GM23338 (cell line): ENCODE data around the gene C8A. TPM values are rescaled to one million over a fixed set of nuclear protein-coding genes. Genes with fewer than 3 reads are reported as not detected.

Experiments used
- ATAC-seq: fragments of 200-7000 bp; cut with Tn5 transposase; 3 replicates; pipeline ENCODE4 v1.9.1; 2020
- DNase-seq: peaks from one replicate; pipeline ENCODE4 v3.0.0-alpha.2; 2015; ENCODE audit warnings: low spot score
- H2AFZ ChIP-seq: fragments of 200-600 bp; sonication (generic); 2 replicates; pipeline ENCODE4 v1.8.0; 2016; ENCODE audit warnings: antibody characterized with exemption, mild to moderate bottlenecking, moderate library complexity
- H3F3A ChIP-seq: fragments of 200-600 bp; sonication (generic); replicated peaks from 2 replicates; pipeline ENCODE4 v1.8.0; 2017; ENCODE audit warnings: antibody characterized with exemption, mixed run types, low read depth
- H3K27ac ChIP-seq: fragments of 200-600 bp; sonication (generic); 2 replicates; pipeline ENCODE4 v1.6.1; 2016; ENCODE audit warnings: low read depth
- H3K27me3 ChIP-seq: fragments of 200-600 bp; sonication (generic); 2 replicates; pipeline ENCODE4 v1.8.0; 2016; ENCODE audit warnings: mild to moderate bottlenecking, mixed run types, moderate library complexity; ENCODE audit not compliant: insufficient read depth
- H3K36me3 ChIP-seq: fragments of 200-600 bp; sonication (generic); 2 replicates; pipeline ENCODE4 v1.8.0; 2016; ENCODE audit warnings: mild to moderate bottlenecking; ENCODE audit not compliant: insufficient read depth
- H3K4me1 ChIP-seq: fragments of 200-600 bp; sonication (generic); 2 replicates; pipeline ENCODE4 v1.8.0; 2016; ENCODE audit warnings: mild to moderate bottlenecking, moderate library complexity; ENCODE audit not compliant: insufficient read depth
- H3K4me2 ChIP-seq: fragments of 200-600 bp; sonication (generic); 2 replicates; pipeline ENCODE4 v1.7.1; 2017; ENCODE audit warnings: mixed run types
- H3K4me3 ChIP-seq: fragments of 200-600 bp; sonication (generic); 2 replicates; pipeline ENCODE4 v1.6.1; 2016; ENCODE audit warnings: mixed run types
- H3K79me2 ChIP-seq: fragments of 200-600 bp; sonication (generic); replicated peaks from 2 replicates; pipeline ENCODE4 v1.8.0; 2017; ENCODE audit warnings: mild to moderate bottlenecking; ENCODE audit not compliant: insufficient read depth
- H3K9me2 ChIP-seq: fragments of 200-600 bp; sonication (generic); 2 replicates; pipeline ENCODE4 v1.8.0; 2017; ENCODE audit not compliant: insufficient read depth
- H4K20me1 ChIP-seq: fragments of 200-600 bp; sonication (generic); replicated peaks from 2 replicates; pipeline ENCODE4 v1.8.0; 2017; ENCODE audit warnings: mild to moderate bottlenecking; ENCODE audit not compliant: insufficient read depth
- H3K27ac Mint-ChIP-seq: 2 replicates; pipeline ENCODE4 v1.8.0; 2020; ENCODE audit warnings: inconsistent platforms, mild to moderate bottlenecking, moderate library complexity, mixed read lengths
- H3K27me3 Mint-ChIP-seq: 3 replicates; pipeline ENCODE4 v1.8.0; 2022; ENCODE audit warnings: low read depth, mild to moderate bottlenecking, moderate library complexity, mixed read lengths, inconsistent platforms; ENCODE audit not compliant: insufficient read depth, poor library complexity
- H3K36me3 Mint-ChIP-seq: 3 replicates; pipeline ENCODE4 v1.8.0; 2021; ENCODE audit warnings: low read depth, mild to moderate bottlenecking, inconsistent platforms, moderate library complexity, mixed read lengths
- H3K4me1 Mint-ChIP-seq: 3 replicates; pipeline ENCODE4 v1.8.0; 2020; ENCODE audit warnings: mild to moderate bottlenecking, inconsistent platforms, mixed read lengths
- H3K4me3 Mint-ChIP-seq: 3 replicates; pipeline ENCODE4 v1.8.0; 2021; ENCODE audit warnings: moderate library complexity, mild to moderate bottlenecking, inconsistent platforms, mixed read lengths
- H3K9me3 Mint-ChIP-seq: 3 replicates; pipeline ENCODE4 v1.8.0; 2020; ENCODE audit warnings: moderate library complexity, mild to moderate bottlenecking, inconsistent platforms, mixed read lengths
- CREB1 ChIP-seq: fragments of 250-450 bp; sonication (Bioruptor Pico); IDR thresholded peaks from 2 replicates; pipeline ENCODE4 v1.5.0; 2020; ENCODE audit warnings: low read depth, mild to moderate bottlenecking, moderate library complexity
- EZH2 ChIP-seq: fragments of 200-600 bp; sonication (generic); IDR thresholded peaks from one replicate; pipeline ENCODE4 v1.8.0; 2017; ENCODE audit warnings: antibody characterized with exemption, mild to moderate bottlenecking, low read depth; ENCODE audit not compliant: unreplicated experiment
- EZH2phosphoT487 ChIP-seq: fragments of 200-600 bp; sonication (generic); IDR thresholded peaks from one replicate; pipeline ENCODE4 v1.8.1; 2018; ENCODE audit warnings: antibody characterized with exemption; ENCODE audit not compliant: unreplicated experiment
- JUNB ChIP-seq: IDR thresholded peaks from one replicate; pipeline ENCODE4 v1.6.1; 2016; ENCODE audit warnings: antibody characterized with exemption; ENCODE audit not compliant: unreplicated experiment
- NANOG ChIP-seq: IDR thresholded peaks from 2 replicates; pipeline ENCODE4 v1.6.1; 2016; ENCODE audit warnings: antibody characterized with exemption, borderline replicate concordance
- POLR2AphosphoS5 ChIP-seq: IDR thresholded peaks from 2 replicates; pipeline ENCODE4 v1.6.1; 2016; ENCODE audit warnings: antibody characterized with exemption, low read depth
- STAT1 ChIP-seq: IDR thresholded peaks from one replicate; pipeline ENCODE4 v1.6.1; 2016; ENCODE audit warnings: antibody characterized with exemption; ENCODE audit not compliant: unreplicated experiment
- ZNF114 ChIP-seq: fragments of 250-450 bp; sonication (Bioruptor Pico); IDR thresholded peaks from 2 replicates; pipeline ENCODE4 v1.5.0; 2020; ENCODE audit warnings: mild to moderate bottlenecking, moderate library complexity
- ZNF331 ChIP-seq: fragments of 250-450 bp; sonication (Bioruptor Pico); IDR thresholded peaks from 2 replicates; pipeline ENCODE4 v1.5.0; 2020; ENCODE audit warnings: low read depth, mild to moderate bottlenecking, moderate library complexity
- polyA plus RNA-seq: library from polyadenylated mRNA; unstranded; fragments of >200 nt; fragmentation: Nextera tagmentation; extraction: Ambion mirVana; gene quantifications from 2 replicates; pipeline ENCODE4 v1.2.1, GENCODE V29; 2016
- total RNA-seq: library from RNA; depleted of rRNA; stranded (reverse); fragments of >200 nt; shearing (Covaris generic); gene quantifications from 2 replicates; pipeline ENCODE4 v1.2.3, GENCODE V29; 2014
- TF ChIP-seq, protein P1 (sequence below), 2 experiments: fragments of 200-600 bp in 1 of 2; sonication (generic) in 1 of 2; conservative IDR thresholded peaks; 2 replicates each; pipeline versions ENCODE4 v1.5.1 to v1.6.1; 2016 to 2017; ENCODE audit warnings: antibody characterized with exemption in 2 of 2, low read depth in 2 of 2, mild to moderate bottlenecking in 2 of 2, moderate library complexity in 1 of 2
- TF ChIP-seq, protein P2 (sequence below): fragments of 250-450 bp; sonication (Bioruptor Pico); IDR thresholded peaks from 2 replicates; pipeline ENCODE4 v1.5.0; 2020; ENCODE audit warnings: mild to moderate bottlenecking, moderate library complexity
- TF ChIP-seq, protein P3 (sequence below): IDR thresholded peaks from one replicate; pipeline ENCODE4 v1.6.1; 2018; ENCODE audit warnings: antibody characterized with exemption; ENCODE audit not compliant: unreplicated experiment
- TF ChIP-seq, protein P4 (sequence below): IDR thresholded peaks from 2 replicates; pipeline ENCODE4 v1.6.1; 2016; ENCODE audit warnings: antibody characterized with exemption

The C8A gene
- total and polyA plus RNA-seq, 2 experiments from 2014 or later, result not detected

DNA sequence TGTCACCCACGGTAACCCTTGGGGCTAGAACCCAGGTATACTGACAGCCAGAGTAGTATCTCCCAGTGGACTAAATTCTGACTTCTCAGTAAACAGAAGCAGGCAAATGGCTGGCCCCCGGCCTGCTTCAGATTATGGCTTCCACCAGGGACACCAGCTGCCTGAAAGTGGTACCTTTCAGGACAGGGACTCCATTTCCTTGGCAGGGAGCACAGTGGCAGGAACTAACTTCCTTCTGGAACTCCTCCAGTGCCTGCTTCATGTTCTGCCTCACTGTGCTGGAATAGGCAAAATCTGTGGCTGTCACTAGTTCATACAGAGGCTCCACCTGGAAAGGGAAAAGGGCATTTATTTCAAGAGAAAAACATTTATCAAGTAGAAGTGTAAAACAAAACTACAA is 78.6 kb downstream of the C8A start:
- no peak overlapping the region for H3K27ac ChIP-seq
- H3K27me3 ChIP-seq, result no peaks in the 10 kb centered on the region
- H3K9me2 ChIP-seq, result no peaks in the 10 kb centered on the region
- Mint-ChIP-seq H3K36me3 (no peaks in the 10 kb centered on the region), H3K4me3 (no peak overlapping the region), H3K9me3 (no peaks in the 10 kb centered on the region), H3K4me1 (peaks cover 17% of the 10 kb centered on the region), H3K27ac (no peak overlapping the region), H3K27me3 (no peaks in the 10 kb centered on the region)
- H3K4me1 ChIP-seq, result peaks cover 15% of the 10 kb centered on the region
- H3K4me2 ChIP-seq, result no peak overlapping the region
- no peaks in the 10 kb centered on the region for H3K79me2 ChIP-seq
- TF ChIP-seq EZH2phosphoT487 (no peak), JUNB (no peak), STAT1 (no peak), ZNF331 (CRISPR knock-in tag) (no peak), ZNF114 (CRISPR knock-in tag) (no peak), EZH2 (no peak), CREB1 (no peak), NANOG (no peak), POLR2AphosphoS5 (no peak)
- TF ChIP-seq, protein P1, sequence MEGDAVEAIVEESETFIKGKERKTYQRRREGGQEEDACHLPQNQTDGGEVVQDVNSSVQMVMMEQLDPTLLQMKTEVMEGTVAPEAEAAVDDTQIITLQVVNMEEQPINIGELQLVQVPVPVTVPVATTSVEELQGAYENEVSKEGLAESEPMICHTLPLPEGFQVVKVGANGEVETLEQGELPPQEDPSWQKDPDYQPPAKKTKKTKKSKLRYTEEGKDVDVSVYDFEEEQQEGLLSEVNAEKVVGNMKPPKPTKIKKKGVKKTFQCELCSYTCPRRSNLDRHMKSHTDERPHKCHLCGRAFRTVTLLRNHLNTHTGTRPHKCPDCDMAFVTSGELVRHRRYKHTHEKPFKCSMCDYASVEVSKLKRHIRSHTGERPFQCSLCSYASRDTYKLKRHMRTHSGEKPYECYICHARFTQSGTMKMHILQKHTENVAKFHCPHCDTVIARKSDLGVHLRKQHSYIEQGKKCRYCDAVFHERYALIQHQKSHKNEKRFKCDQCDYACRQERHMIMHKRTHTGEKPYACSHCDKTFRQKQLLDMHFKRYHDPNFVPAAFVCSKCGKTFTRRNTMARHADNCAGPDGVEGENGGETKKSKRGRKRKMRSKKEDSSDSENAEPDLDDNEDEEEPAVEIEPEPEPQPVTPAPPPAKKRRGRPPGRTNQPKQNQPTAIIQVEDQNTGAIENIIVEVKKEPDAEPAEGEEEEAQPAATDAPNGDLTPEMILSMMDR (conservative IDR thresholded peaks at IDR 0.05; ENCODE audit: low read depth in 2 of 2), result no peak
- TF ChIP-seq, protein P2, sequence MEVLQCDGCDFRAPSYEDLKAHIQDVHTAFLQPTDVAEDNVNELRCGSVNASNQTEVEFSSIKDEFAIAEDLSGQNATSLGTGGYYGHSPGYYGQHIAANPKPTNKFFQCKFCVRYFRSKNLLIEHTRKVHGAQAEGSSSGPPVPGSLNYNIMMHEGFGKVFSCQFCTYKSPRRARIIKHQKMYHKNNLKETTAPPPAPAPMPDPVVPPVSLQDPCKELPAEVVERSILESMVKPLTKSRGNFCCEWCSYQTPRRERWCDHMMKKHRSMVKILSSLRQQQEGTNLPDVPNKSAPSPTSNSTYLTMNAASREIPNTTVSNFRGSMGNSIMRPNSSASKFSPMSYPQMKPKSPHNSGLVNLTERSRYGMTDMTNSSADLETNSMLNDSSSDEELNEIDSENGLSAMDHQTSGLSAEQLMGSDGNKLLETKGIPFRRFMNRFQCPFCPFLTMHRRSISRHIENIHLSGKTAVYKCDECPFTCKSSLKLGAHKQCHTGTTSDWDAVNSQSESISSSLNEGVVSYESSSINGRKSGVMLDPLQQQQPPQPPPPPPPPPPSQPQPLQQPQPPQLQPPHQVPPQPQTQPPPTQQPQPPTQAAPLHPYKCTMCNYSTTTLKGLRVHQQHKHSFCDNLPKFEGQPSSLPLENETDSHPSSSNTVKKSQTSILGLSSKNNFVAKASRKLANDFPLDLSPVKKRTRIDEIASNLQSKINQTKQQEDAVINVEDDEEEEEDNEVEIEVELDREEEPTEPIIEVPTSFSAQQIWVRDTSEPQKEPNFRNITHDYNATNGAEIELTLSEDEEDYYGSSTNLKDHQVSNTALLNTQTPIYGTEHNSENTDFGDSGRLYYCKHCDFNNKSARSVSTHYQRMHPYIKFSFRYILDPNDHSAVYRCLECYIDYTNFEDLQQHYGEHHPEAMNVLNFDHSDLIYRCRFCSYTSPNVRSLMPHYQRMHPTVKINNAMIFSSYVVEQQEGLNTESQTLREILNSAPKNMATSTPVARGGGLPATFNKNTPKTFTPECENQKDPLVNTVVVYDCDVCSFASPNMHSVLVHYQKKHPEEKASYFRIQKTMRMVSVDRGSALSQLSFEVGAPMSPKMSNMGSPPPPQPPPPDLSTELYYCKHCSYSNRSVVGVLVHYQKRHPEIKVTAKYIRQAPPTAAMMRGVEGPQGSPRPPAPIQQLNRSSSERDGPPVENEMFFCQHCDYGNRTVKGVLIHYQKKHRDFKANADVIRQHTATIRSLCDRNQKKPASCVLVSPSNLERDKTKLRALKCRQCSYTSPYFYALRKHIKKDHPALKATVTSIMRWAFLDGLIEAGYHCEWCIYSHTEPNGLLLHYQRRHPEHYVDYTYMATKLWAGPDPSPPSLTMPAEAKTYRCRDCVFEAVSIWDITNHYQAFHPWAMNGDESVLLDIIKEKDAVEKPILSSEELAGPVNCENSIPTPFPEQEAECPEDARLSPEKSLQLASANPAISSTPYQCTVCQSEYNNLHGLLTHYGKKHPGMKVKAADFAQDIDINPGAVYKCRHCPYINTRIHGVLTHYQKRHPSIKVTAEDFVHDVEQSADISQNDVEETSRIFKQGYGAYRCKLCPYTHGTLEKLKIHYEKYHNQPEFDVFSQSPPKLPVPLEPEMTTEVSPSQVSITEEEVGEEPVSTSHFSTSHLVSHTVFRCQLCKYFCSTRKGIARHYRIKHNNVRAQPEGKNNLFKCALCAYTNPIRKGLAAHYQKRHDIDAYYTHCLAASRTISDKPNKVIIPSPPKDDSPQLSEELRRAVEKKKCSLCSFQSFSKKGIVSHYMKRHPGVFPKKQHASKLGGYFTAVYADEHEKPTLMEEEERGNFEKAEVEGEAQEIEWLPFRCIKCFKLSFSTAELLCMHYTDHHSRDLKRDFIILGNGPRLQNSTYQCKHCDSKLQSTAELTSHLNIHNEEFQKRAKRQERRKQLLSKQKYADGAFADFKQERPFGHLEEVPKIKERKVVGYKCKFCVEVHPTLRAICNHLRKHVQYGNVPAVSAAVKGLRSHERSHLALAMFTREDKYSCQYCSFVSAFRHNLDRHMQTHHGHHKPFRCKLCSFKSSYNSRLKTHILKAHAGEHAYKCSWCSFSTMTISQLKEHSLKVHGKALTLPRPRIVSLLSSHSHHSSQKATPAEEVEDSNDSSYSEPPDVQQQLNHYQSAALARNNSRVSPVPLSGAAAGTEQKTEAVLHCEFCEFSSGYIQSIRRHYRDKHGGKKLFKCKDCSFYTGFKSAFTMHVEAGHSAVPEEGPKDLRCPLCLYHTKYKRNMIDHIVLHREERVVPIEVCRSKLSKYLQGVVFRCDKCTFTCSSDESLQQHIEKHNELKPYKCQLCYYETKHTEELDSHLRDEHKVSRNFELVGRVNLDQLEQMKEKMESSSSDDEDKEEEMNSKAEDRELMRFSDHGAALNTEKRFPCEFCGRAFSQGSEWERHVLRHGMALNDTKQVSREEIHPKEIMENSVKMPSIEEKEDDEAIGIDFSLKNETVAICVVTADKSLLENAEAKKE (CRISPR knock-in tag), result no peak
- TF ChIP-seq, protein P3, sequence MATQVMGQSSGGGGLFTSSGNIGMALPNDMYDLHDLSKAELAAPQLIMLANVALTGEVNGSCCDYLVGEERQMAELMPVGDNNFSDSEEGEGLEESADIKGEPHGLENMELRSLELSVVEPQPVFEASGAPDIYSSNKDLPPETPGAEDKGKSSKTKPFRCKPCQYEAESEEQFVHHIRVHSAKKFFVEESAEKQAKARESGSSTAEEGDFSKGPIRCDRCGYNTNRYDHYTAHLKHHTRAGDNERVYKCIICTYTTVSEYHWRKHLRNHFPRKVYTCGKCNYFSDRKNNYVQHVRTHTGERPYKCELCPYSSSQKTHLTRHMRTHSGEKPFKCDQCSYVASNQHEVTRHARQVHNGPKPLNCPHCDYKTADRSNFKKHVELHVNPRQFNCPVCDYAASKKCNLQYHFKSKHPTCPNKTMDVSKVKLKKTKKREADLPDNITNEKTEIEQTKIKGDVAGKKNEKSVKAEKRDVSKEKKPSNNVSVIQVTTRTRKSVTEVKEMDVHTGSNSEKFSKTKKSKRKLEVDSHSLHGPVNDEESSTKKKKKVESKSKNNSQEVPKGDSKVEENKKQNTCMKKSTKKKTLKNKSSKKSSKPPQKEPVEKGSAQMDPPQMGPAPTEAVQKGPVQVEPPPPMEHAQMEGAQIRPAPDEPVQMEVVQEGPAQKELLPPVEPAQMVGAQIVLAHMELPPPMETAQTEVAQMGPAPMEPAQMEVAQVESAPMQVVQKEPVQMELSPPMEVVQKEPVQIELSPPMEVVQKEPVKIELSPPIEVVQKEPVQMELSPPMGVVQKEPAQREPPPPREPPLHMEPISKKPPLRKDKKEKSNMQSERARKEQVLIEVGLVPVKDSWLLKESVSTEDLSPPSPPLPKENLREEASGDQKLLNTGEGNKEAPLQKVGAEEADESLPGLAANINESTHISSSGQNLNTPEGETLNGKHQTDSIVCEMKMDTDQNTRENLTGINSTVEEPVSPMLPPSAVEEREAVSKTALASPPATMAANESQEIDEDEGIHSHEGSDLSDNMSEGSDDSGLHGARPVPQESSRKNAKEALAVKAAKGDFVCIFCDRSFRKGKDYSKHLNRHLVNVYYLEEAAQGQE, result no peak
- TF ChIP-seq, protein P4, sequence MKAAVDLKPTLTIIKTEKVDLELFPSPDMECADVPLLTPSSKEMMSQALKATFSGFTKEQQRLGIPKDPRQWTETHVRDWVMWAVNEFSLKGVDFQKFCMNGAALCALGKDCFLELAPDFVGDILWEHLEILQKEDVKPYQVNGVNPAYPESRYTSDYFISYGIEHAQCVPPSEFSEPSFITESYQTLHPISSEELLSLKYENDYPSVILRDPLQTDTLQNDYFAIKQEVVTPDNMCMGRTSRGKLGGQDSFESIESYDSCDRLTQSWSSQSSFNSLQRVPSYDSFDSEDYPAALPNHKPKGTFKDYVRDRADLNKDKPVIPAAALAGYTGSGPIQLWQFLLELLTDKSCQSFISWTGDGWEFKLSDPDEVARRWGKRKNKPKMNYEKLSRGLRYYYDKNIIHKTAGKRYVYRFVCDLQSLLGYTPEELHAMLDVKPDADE, result no peak
- H3K4me3 ChIP-seq, result no peak overlapping the region
- DNase-seq (no peak), ATAC-seq (no peak)
- no peaks in the 10 kb centered on the region for H3K36me3 ChIP-seq
- no peaks in the 10 kb centered on the region for H4K20me1 ChIP-seq
- H3F3A ChIP-seq, result no peaks in the 10 kb centered on the region
- H2AFZ ChIP-seq, result no peak overlapping the region
